Stomach (tissue), 4 donors: ENCODE results near the gene PRKD1.

Source experiments
- POLR2A ChIP-seq, 4 donors: fragments of 450-650 bp; IDR thresholded peaks; one replicate each; pipeline ENCODE4 v1.6.1; 2016; ENCODE audit warnings: antibody characterized with exemption in 4 of 4, control low read depth in 2 of 4, mild to moderate bottlenecking in 1 of 4, moderate library complexity in 1 of 4
- POLR2AphosphoS5 ChIP-seq, 3 donors: sonication (generic); formaldehyde crosslinking; IDR thresholded peaks; one replicate each; pipeline ENCODE4 v1.6.1; 2016; ENCODE audit warnings: antibody characterized with exemption in 3 of 3
- TF ChIP-seq, protein P1 (sequence below), 7 experiments: fragments of 450-650 bp in 4 of 7; fragments of 200-600 bp in 3 of 7; sonication (generic) in 3 of 7; IDR thresholded peaks; one replicate each; pipeline ENCODE4 v1.5.1; 2016 to 2019; ENCODE audit warnings: antibody characterized with exemption in 7 of 7, control low read depth in 2 of 7, mild to moderate bottlenecking in 1 of 7

- TF ChIP-seq, protein P1, sequence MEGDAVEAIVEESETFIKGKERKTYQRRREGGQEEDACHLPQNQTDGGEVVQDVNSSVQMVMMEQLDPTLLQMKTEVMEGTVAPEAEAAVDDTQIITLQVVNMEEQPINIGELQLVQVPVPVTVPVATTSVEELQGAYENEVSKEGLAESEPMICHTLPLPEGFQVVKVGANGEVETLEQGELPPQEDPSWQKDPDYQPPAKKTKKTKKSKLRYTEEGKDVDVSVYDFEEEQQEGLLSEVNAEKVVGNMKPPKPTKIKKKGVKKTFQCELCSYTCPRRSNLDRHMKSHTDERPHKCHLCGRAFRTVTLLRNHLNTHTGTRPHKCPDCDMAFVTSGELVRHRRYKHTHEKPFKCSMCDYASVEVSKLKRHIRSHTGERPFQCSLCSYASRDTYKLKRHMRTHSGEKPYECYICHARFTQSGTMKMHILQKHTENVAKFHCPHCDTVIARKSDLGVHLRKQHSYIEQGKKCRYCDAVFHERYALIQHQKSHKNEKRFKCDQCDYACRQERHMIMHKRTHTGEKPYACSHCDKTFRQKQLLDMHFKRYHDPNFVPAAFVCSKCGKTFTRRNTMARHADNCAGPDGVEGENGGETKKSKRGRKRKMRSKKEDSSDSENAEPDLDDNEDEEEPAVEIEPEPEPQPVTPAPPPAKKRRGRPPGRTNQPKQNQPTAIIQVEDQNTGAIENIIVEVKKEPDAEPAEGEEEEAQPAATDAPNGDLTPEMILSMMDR (IDR thresholded peaks at IDR 0.05): no peak
- TF ChIP-seq POLR2A (IDR thresholded peaks at IDR 0.05) (no peak), POLR2AphosphoS5 (IDR thresholded peaks at IDR 0.05) (no peak)
These were observed 70.1 kb downstream of the PRKD1 start for GRCh38 chr14:29857551-29857950.
